HUES6 (cell line): ENCODE results near the gene PALM3.

Experiments used
- H3K27ac ChIP-seq: 2 replicates; pipeline ENCODE4 v1.7.0; 2013; ENCODE audit warnings: low read depth, mild to moderate bottlenecking, low read length, inconsistent platforms
- H3K27me3 ChIP-seq: 2 replicates; pipeline ENCODE4 v1.6.1; 2013; ENCODE audit warnings: low read length; ENCODE audit not compliant: control insufficient read depth, insufficient read depth
- H3K36me3 ChIP-seq: 2 replicates; pipeline ENCODE4 v1.6.1; 2013; ENCODE audit warnings: low read length; ENCODE audit not compliant: control insufficient read depth, insufficient read depth
- H3K4me1 ChIP-seq: 2 replicates; pipeline ENCODE4 v1.6.1; 2013; ENCODE audit warnings: low read length; ENCODE audit not compliant: control insufficient read depth, insufficient read depth
- H3K4me3 ChIP-seq: 2 replicates; pipeline ENCODE4 v1.5.1; 2013; ENCODE audit warnings: low read depth, low read length
- H3K9ac ChIP-seq: one replicate; pipeline ENCODE4 v1.6.1; 2013; ENCODE audit warnings: mild to moderate bottlenecking, low read length
- H3K9me3 ChIP-seq: 2 replicates; pipeline ENCODE4 v1.6.1; 2013; ENCODE audit warnings: low read depth, low read length; ENCODE audit not compliant: control insufficient read depth, insufficient read depth

The PALM3 gene

DNA sequence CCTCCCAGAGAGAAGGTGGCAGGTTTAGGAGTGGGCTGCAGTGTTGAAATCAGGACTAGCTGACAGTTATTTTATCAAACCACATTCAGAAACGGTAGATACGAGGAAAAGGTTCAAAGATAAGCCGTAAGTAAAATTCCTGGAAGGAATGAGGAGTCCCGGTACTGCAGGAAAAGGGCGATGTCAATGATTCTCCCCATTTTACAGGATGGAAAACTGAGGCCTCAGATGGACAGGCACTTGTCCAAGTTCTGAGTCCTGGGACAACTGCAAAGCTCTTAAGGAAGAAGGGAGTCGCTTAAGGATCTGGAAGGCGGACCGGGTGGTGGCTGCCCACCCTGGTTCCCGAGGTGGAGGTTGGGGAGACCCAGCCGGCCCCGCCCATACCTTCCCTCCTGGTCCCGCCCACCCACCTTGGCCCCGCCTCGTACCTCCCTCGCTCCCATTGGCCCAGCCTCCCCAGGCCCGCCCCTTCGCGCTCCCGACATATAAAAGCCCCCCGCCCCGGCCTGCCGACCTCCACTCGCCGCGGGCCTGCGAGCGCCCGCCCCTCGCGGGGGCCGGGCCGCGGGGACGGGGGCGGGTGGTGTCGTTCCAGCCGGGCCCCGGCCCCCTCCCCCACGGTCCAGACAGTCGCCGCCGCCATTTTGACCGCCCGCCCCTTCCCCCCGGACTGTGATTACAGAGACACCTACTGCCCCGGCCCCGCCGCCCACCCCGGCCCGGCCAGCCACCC is 56.4 kb downstream of the PALM3 start:
- Histone ChIP-seq H3K4me1 (0 out of 2 replicates have a peak, but pooled peaks cover 4% of the 10 kb centered on the region), H3K36me3 (no peaks in the 10 kb centered on the region), H3K27ac (peak overlapping the region; percentile 56), H3K27me3 (no peaks in the 10 kb centered on the region), H3K4me3 (peak overlapping the region; percentile 60), H3K9ac (peak overlapping the region; percentile 56), H3K9me3 (no peaks in the 10 kb centered on the region)

DNA sequence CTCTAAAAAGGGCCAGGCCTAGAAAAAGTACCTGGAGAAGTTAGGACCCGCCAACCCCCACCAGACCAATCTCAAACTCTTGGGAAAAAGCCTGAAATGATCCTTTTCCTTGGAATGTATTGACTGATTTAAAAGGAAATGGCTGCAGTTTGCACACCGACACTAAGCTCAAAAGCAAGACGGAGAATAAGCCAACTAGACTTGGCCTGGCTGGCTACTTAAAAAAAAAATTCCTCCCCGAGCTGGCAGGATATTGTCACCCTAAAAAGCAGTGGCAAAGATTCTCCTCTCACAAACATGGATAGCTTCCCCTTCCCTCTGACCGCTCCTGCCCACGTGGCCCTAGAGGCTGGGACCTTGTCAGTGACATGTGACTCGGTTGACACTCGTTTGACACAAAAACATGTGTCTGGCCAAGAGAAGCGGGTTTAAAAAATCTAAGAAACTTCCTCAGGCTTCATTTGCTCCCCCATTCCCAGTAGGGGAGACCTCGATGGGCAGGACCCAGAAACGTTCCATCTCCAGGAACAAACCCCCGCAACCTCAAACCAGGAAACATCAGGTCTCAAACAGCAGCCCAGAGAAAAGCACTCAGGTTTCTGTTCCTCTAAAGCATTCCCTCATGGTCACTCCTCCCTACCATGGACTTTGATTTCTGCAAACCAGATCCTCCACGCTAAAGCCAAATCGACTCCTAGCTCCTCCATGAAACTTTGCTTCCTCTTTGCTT is 57.1 kb downstream of the PALM3 start:
- Histone ChIP-seq H3K36me3 (no peaks in the 10 kb centered on the region), H3K4me1 (0 out of 2 replicates have a peak, but pooled peaks cover 4% of the 10 kb centered on the region), H3K4me3 (0 out of 2 replicates have a peak overlapping the region, but pooled peaks have one; percentile 44), H3K9me3 (no peaks in the 10 kb centered on the region), H3K9ac (no peak overlapping the region), H3K27me3 (no peaks in the 10 kb centered on the region), H3K27ac (no peak overlapping the region)
